Dermis microvascular lymphatic vessel endothelial cell (primary cell): ENCODE measurements around the gene SPPL3. TPM values are rescaled to one million over a fixed set of nuclear protein-coding genes. Genes with fewer than 3 reads are reported as not detected.
"Not testable (repeated sequence)": the region's sequence is repeated elsewhere in the genome, so short reads cannot be mapped to it uniquely, and the experiment has no call there.

Experiments used
- DNase-seq, 2 donors: peaks; one replicate each; pipeline versions ENCODE4 v3.0.0 to v3.0.0-alpha.2; 2010; ENCODE audit warnings: low read depth in 2 of 2
- total RNA-seq: library from RNA; depleted of rRNA; stranded (reverse); fragments of >200 nt; gene quantifications from 2 replicates; pipeline ENCODE4 v1.2.1, GENCODE V29; 2014

The SPPL3 gene, protein sequence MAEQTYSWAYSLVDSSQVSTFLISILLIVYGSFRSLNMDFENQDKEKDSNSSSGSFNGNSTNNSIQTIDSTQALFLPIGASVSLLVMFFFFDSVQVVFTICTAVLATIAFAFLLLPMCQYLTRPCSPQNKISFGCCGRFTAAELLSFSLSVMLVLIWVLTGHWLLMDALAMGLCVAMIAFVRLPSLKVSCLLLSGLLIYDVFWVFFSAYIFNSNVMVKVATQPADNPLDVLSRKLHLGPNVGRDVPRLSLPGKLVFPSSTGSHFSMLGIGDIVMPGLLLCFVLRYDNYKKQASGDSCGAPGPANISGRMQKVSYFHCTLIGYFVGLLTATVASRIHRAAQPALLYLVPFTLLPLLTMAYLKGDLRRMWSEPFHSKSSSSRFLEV
- 3.5 and 6.8 TPM in 2 replicates for total RNA-seq

DNA sequence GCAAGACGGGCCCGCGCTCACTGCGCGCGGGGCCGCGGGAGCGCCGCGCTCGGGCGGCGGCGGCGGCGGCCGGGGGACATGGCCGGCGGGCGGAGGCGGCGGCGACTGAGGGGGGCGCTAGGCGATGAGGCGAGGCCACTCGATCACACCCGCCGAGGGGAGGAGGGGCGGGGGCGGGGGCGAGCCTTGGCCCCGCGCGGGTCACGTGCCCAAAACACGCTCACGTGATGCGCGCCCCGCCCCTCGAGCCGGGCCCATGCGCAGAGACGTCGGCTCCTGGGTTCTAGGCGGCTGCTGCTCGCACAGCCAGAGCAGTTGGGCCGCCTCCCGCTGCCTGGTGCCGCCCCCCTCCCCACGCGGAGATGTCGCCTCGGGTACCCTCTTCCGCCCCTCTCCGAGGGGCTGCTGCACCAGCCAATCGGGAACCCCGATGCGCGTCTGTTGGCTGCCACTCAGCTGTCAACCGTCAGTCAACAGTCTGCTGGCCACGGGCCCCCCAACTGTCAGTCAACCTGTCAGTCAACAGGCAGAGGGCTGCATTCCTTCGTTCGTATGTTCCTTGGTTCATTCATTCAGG, at the start of gene SPPL3:
Gene SPPL3, minus strand, starts transcription at position 162 of the 577 bp plus-strand sequence. CDS start 491 bp downstream, outside the sequence.
- DNase-seq: peak; percentile 42 to 89

DNA sequence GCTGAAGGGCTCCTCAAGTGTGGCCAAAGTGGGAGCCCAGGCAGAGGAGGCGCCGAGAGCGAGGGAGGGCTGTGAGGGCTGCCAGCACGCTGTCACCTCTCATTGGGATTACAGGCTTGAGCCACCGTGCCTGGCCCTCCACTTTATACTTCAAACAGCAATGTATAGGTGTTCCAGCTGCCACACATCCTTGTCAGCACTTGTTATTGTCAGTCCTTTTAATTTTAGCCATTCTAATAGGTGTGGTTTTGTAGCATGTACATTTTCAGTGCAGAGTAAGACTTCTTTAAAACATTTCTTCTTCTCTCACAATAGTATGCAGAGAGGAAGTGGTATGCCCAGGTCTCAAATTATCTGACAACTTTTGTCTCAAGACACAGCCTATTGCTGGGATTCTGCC, 46.6 kb upstream of the SPPL3 start:
- DNase-seq: no peak

DNA sequence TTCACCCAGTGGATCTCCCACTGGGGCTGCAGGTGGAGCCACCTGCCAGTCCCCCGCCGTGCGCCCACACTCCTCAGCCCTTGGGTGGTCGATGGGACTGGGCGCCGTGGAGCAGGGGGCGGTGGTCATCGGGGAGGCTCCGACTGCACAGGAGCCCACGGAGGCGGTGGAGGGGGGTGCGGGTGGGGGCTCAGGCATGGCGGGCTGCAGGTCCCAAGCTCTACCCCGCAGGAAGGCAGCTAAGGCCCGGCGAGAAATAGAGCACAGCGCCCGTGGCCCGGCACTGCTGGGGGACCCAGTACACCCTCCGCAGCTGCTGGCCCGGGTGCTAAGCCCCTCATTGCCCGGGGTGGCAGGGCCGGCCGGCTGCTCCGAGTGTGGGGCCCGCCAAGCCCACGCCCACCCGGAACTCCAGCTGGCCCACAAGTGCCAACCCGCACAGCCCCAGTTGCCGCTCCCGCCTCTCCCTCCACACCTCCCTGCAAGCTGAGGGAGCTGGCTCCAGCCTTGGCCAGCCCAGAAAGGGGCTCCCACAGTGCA, 46.2 kb upstream of the SPPL3 start:
- DNase-seq: not testable (repeated sequence)

DNA sequence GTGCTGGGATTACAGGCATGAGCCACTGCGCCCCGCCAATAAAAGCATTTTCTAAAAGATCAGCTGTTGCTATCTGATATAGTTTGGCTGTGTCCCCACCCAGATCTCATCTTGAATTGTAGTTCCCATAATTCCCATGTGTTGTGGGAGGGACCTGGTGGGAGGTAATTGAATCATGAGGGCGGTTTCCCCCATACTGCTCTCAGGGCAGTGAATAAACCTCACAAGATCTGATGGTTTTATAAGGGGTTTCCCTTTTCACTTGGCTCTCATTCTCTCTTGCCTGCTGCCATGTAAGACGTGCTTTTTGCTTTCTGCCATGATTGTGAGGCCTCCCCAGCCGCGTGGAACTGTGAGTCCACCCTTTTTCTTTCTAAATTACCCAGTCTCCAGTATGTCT, 41.4 kb upstream of the SPPL3 start:
- DNase-seq: not testable (repeated sequence)

DNA sequence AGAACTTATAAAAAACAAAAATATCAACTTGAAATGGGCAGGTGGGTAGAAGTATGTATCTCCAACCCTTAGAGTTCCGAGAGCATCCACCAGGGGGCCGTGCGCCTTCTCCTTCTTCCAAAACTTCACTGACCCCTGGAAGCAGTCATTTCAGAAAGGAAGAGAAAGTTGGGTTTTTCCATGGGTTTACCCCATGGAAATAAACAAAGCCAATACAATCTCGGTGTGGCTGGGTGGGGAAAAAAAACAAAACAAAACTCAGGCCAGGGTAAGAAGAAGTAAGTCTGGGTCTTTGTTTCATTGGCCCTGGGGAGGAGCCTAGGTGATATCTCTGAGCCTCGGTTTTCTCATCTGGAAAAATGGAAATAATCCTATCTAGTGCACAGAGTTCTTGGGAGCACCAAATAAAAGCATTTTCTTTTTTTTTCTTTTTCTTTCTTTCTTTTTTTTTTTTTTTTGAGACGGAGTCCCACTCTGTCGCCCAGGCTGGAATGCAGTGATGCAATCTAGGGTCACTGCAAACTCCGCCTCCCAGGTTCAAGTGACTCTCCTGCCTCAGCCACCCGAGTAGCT, 40.6 kb upstream of the SPPL3 start:
- DNase-seq: peak; percentile 5 to 43

DNA sequence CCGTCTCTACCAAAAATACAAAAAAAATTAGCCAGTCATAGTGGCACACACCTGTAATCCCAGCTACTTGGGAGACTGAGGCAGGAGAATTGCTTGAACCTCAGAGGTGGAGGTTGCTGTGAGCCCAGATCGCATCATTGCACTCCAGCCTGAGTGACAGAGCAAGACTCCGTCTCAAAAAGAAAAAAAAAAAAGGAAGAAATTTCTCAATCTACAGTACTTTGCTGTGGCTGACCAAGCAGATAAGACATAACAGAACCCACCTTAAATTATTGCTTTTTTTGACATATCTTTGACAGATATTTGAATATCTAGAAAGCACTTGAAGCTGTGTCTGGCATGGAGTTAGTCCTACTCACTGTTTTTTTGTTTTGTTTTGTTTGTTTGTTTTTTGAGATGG, 39.3 kb upstream of the SPPL3 start:
- DNase-seq: no peak

DNA sequence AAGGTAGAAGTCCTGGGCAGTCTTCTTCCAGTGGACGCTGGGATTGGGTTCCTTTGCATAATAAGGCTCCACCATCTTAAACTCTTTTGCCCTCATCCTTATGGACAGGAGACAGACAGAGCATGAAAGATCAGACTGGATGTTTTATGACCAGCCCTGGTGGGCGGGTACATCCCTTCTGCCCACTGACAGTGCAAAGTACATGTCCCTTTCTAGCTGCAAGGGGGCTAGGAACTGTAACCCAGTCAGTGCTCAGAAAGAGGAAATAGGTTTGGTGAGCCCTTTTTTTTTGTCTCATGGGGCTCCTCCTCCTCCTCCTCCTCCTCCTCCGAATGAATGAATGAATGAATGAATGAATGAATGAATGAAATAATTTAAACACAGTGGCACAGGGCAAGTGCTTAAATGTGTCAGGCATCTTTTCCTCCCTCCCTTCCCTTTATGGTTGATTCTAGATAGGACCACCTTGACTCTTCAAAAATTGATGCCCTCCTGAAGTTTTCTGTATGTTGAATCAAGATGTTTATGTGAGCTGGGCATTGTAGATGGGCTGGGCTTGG, 37.8 kb upstream of the SPPL3 start:
- DNase-seq: no peak

DNA sequence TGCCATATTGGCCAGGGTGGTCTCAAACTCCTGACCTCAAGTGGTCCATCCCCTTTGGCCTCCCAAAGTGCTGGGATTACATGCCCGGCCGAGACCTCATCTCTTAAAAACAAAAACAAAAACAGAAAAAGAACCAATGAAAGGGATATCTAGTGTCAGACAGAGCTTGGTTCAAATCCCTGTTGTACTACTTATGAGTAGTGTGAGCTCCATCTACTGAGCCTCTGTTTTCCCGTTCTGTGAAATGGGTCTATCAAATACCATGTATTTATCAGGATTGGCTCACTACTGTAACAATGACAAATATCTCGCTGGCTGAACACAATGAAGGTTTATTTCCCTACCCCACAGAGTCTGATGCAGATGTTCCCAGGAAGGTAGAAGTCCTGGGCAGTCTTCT, 37.3 kb upstream of the SPPL3 start:
- no peak for DNase-seq

DNA sequence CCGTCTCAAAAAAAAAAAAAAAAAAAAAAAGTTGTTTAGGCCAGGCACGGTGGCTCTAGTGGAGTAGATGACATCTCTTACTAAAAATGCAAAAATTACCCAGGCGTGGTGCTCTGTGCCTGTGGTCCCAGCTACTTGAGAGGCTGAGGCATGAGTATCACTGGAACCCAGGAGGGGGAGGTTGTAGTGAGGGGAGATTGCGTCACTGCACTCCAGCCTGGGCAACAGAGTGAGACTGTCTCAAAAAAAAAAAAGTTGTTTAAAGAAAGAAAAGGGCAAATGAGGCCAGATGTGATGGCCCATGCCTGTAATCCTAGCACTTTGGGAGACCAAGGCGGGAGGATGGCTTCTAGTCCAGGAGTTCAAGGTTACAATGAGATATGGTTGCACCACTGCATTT, 36.6 kb upstream of the SPPL3 start:
- DNase-seq: no peak

DNA sequence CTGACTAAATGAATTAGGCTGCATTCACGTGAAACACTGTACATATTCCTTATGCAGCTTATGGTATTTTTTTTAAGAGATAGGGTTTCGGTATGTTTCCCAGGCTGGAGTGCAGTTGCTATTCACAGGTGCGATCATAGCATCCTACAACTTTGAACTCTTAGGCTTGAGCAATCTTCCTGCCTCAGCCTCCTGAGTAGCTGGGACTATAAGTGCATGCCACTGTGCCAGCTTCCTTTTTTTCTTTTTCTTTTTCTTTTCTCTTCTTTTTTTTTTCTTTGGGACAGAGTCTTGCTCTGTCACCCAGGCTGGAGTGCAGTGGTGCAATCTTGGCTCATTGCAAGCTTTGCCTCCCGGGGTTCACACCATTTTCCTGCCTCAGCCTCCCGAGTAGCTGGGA, 35.8 kb upstream of the SPPL3 start:
- DNase-seq: no peak

DNA sequence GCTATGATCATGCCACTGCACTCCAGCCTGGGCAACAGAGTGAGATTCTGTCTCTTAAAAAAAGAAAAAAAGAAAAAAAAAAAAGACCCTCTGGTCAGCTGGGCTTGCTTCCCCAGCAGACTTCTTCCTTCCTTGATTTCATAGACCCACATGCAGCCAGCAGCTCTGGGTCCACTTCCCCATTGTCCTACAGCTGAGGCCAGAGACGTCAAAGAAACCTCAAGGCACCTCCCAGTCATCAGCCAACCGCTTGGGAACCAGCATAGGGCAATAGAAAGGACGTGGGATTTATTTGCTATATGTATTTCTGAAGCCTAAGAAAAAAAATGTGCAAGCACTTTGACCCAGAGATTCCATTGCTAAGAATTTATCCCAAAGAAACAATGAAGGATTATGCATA, 35.4 kb upstream of the SPPL3 start:
- no peak for DNase-seq

DNA sequence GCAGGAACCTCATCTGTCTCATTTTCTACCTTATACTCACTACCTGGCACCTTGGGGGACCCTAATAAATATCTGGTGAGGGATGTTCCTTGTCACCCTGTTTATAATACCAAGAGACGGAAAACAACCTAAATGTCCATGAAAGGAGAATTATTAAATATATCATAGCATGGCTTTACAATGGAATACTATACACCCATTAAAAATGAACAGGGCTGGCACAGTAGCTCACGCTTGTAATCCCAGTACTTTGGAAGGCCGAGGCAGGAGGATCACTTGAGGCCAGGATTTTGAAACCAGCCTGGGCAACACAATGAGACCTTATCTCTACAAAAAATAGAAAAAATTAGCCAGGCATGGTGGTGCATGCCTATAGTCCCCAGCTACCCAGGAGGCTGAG, 34.3 kb upstream of the SPPL3 start:
- DNase-seq: no peak

DNA sequence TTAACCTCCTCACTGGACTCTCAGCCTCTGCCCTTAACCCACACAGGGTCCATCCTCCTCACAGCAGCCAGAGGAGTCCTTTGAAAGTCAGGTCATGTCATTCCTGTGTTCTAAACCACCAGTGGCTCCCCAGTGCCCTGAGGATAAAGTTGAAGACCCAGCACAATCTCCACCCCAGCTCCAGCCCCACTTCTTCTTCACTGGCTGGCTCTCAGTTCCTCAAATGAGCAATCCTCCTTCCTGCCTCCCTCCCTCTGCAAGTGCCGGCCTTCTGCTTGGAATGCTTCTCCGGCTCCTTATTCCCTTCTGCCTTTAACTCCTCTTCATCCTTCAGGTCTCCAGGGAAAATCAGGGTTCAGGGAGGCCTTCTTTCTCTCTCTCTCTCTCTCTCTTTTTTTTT, 32.0 kb upstream of the SPPL3 start:
- no peak for DNase-seq

DNA sequence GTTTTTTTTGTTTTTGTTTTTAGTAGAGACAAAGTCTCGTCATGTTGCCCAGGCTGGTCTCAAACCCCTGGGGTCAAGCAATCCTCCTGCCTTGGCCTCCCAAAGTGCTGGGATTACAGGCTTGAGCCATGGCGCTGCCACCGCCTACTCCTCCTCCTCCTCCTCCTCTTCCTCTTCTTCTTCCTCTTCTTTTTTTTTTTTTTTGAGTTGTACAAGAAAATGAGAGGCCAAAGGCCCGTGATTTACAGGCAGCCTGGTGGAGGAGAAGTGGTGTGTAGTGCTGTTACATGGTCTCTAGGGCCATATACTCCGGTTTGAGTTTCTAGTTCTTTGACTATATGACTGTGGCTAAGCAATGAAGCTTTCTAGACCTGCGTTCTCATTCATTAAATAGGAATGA, 29.6 kb upstream of the SPPL3 start:
- no peak for DNase-seq

DNA sequence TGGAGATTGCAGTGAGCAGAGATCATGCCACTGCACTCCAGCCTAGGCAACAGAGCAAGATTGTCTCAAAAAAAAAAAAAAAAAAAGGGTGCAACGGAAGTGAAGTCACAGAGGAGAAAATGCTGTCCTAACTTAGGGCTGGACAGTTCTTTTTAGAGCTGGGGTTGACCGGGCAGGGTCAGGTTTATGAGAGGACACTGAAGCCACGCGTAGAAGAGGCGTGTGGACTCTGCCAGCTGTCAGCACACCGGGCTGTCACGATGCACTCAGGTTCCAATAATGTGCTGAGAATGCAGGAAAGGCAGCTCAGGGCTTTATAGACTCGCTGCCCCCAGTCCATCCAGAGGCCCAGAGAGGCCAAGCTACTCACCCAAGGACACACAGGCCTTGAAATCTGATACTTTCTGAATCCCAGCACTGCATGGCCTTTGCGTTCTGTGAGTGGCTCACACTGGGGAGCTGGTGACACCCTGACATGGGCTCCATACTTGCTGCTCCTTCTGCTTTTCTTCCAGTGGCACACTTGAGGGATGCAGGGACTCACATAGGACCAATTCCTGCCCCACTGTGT, 28.9 kb upstream of the SPPL3 start:
- no peak for DNase-seq

DNA sequence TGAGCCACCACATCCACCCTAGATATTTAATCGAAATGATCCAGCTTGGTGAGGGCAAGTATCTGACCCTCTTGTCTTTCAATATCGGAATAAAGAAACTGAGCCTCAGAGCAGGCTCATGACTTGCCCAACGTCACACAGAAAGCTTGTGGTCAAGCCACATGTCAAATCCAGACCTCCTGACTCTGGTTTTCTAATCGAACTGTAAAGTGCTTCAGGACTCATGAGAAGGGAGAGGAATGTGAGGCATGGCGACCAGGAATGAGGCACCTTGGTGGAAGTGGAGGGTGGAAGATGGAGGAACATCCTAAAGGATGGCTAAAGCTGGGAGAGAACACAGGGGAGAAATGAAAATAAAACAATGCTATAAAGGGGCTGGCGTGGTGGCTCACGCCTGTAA, 27.9 kb upstream of the SPPL3 start:
- no peak for DNase-seq

DNA sequence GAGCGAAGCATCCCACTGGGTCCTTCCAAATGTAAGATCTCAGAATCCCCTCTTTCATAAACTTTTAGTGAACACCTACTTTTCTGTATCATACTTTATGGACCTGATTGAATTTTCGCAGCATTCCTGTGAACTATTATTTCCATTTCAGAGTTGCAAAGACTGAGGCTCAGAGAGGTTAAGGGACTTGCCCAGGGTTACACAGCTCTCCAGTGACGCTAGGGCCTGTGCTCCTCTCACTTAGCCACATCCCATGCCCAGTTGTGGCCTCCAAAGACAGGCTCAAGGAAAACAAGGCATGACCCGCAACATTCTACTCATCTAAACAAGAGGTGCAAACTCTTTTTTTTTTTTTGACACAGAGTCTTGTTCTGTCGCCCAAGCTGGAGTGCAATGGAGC, 25.9 kb upstream of the SPPL3 start:
- no peak for DNase-seq

DNA sequence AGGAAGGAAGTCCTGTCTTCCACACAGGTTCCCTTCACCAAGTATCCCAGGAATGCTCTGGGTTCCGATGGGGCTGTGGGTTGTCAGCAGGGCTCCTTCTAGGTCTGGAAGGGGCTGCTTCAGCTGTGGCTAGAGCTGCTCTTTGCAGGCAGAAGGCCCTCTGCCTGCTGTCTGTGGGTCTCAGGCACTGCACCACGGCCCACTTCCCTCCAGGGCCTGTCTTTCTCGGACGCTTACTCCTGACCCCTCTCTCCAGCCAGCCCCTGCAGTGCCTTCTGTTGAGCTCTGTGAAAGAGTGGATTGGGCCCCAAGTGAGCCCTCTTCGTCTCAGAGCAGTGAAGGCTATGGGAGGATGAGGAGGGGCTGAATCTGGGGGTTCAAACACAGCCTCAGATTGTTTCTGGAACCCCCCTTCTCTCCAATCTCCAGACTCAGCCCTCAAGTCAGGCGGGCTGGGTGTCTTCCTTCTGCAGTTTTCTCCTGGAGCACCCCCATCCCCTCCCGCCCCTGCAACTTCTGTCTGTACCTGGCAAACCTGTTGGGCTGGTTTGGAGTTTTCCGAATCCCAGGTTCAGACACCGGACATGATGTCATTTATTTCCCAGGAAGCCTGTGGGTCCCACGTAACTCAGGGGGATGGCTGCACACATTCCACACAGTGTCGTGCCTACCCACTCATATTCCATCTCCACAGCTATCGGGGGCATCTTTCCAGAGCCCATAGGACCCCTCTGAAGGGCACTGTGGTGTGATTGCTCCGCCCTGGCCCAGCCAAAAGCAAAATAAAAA, 24.9 kb upstream of the SPPL3 start:
- DNase-seq: no peak

DNA sequence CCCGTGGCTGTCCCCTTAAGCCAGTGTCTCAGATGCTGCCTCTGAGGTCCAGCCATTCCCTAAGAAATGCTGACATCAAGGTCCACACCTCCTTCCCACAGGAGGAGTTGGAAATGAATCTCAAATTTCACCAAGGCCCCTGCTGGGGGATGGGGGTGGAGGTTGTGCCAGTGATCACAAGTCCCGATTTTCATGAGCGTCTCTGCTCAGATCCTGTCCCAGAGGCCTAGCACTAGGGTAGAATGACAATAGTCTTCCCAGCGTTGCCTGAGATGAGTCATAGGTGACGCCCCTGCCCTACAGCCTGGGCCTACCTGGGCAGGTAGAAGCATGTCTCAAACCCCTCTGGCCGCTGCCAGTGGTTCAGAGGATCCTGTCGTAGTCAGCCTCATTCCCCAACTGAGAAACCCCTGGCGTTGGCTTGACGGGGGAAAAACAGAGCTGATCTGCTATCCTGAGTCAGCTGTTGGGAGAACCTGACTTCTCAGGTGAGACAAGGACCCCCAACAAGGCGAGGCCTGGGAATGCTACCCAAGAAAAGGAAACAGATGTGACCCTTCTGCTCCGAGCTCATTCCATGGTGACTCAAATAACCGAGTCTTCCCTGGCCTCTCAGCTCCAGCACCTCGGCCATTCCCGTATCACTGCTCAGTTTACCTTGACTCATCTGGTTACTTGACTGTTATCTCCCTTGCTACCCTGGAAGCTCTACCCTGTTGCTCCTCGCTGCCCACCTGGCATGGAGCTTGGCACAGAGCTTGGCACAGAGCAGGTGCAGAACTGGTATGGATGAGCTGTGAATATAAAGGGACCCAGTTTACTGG, 21.8 kb upstream of the SPPL3 start:
- DNase-seq: no peak

DNA sequence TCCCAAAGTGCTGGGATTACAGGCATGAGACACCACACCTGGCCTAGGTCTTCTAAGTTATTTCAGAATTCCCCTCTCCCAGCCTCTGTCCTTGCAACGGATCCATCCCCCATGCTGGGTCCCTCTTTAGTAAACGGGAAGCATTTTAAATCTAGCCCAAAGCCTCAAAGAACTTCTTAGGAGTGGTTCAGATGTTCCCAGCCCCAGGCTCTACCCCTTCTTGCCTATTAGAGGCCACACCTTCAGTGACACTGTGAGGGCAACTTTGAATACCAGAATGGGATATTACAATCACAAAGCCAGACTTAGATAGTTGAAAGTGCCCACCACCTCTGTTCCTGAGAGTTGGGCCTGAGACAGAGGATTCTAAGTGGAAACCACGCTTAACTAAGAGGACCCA, 18.1 kb upstream of the SPPL3 start:
- DNase-seq: no peak
